GM21825 (cell line): Measurements from ENCODE around the gene RNF8.
"Not testable (repeated sequence)": the region's sequence is repeated elsewhere in the genome, so short reads cannot be mapped to it uniquely, and the experiment has no call there.

Experiments
- ATAC-seq: cut with Tn5 transposase; IDR thresholded peaks from one replicate; pipeline ENCODE4 v1.9.1; 2021; ENCODE audit warnings: mild to moderate bottlenecking, moderate library complexity; ENCODE audit not compliant: unreplicated experiment

RNF8 gene, protein sequence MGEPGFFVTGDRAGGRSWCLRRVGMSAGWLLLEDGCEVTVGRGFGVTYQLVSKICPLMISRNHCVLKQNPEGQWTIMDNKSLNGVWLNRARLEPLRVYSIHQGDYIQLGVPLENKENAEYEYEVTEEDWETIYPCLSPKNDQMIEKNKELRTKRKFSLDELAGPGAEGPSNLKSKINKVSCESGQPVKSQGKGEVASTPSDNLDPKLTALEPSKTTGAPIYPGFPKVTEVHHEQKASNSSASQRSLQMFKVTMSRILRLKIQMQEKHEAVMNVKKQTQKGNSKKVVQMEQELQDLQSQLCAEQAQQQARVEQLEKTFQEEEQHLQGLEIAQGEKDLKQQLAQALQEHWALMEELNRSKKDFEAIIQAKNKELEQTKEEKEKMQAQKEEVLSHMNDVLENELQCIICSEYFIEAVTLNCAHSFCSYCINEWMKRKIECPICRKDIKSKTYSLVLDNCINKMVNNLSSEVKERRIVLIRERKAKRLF

DNA sequence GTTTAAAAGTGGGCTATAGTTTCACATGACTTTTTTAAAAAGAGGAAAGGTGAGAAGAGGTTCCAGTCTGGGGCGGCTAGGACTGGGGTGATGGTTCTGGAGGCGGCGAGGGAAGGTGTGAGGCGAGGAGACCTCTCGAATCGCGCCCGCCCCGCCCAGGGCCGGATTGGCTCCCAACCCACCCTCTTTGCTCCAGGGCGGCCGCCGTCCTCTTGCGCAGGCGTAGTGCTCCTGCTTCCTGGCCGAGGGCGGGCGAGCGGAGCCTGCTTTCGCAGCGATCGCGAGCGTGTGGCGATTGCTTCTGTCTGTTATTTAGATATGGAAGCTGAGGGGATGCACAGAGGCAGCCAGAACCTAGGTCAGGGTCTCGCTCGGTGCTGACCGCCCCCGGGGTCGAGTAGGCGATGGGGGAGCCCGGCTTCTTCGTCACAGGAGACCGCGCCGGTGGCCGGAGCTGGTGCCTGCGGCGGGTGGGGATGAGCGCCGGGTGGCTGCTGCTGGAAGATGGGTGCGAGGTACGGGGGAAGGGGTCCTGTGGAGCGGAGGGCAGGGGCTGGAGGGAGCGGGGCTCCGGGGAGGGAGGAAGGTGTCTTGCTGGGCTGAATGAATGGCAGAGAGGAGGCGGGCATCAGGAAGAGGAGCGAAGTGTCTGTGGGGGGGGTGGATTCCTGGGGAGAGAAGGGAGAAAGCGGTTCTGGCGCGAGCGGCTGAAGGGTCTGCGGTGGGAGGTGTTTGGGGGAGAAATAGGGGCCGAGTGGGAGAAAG lies at the start of gene RNF8:
Gene RNF8, plus strand, starts transcription at position 223 of the 765 bp plus-strand sequence. Its CDS starts 182 bp downstream, at position 405.
- ATAC-seq, result peak; percentile 82

- no peak for ATAC-seq
Observed at GRCh38 chr6:37304766-37305165, 49.0 kb upstream of the RNF8 start.

DNA sequence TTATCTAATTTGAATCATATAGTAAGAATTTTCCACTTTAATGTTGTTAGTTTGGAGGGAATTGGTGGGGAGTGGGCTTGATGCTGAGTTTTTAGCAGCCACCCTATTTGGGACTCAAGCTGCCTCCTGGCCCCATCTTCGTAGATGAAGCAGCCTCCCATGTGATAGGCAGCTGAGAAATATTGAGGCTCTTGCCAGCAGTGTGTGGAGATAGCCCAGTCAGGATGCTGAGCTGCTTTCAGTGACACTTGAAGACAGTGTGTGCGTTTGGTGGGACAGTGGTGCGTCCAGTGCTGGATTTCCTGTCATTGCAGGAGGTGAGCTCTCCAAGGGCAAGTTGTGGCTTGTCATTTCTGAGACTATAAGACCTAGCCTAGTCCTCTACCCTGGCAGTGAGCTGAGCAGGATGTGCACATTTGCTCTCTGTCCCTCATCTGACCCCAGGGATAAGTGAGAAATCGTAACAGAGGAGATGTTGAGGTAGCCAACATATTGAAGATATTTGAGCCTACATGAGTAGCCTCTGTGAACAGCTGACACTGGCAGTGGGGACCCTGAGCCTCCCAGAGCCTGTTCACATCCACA lies 47.9 kb upstream of the RNF8 start:
- ATAC-seq, result no peak

- no peak for ATAC-seq
Observed at GRCh38 chr6:37306624-37307222, 47.1 kb upstream of the RNF8 start.

GRCh38 chr6:37307484-37307883 lies 46.3 kb upstream of the RNF8 start:
- ATAC-seq, result not testable (repeated sequence)

- no peak for ATAC-seq
Observed at GRCh38 chr6:37308069-37308815, 45.5 kb upstream of the RNF8 start.

GRCh38 chr6:37309046-37309445 lies 44.7 kb upstream of the RNF8 start:
- no peak for ATAC-seq

GRCh38 chr6:37309692-37310091 lies 44.1 kb upstream of the RNF8 start:
- no peak for ATAC-seq

DNA sequence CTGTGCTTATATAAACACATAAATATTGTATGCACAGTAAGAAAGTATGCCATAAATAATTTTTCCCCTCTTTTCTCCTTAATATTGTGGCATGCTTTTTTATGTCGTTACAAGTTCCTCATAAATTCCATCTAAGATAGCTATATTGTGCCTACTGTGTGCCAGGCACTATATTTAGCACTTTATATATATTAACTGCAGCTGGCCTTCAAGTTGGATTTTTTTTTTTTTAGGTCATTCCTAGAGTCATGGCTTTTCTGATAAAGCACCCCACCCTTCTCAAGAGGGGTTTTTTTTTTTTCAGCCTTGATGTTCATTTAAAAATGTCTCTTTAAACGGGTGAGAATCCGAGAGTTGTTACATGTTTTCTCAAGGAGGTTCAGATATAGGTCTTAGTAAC lies 42.8 kb upstream of the RNF8 start:
- no peak for ATAC-seq

GRCh38 chr6:37311741-37312473 lies 41.9 kb upstream of the RNF8 start:
- ATAC-seq, result no peak

- no peak for ATAC-seq
Observed at GRCh38 chr6:37313723-37314486, 39.9 kb upstream of the RNF8 start.

GRCh38 chr6:37314487-37315156 lies 39.2 kb upstream of the RNF8 start:
- no peak for ATAC-seq

DNA sequence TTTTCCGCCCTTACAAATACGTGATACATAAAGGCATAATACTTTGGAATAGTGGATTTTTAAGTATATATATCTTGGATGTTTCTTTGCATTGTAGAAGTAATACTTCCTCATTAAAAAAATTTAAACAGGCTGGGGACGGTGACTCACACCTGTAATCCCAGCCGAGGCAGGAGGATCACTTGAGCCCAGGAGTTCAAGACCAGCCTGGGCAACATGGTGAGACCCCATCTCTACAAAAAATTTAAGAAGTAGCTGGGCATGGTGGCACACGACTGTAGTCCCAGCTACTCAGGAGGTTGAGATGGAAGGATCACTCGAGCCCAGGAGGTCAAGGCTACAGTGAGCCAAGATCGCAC lies 38.6 kb upstream of the RNF8 start:
- ATAC-seq, result no peak

DNA sequence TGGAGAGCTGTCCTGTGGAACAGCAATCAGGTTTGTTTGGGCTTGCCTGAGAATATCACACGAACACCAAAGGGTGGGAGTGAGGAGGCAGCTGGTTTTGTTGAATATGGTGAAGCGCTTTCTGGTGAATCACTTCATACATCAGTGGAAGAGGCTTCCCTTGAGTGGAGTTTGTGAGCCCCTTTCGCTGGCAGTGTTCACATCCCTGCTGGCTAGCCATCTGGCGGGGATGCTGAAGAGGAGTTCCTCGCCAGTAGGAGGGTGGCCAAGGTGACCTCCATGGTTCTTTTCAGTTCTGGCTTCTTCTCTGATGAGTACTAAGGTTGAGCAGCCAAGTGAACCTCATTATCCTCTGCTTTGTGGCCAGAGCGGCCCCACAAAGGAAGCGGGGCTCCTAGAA lies 37.7 kb upstream of the RNF8 start:
- no peak for ATAC-seq

GRCh38 chr6:37317312-37318038 lies 36.3 kb upstream of the RNF8 start:
- no peak for ATAC-seq

GRCh38 chr6:37319156-37319555 lies 34.6 kb upstream of the RNF8 start:
- no peak for ATAC-seq

DNA sequence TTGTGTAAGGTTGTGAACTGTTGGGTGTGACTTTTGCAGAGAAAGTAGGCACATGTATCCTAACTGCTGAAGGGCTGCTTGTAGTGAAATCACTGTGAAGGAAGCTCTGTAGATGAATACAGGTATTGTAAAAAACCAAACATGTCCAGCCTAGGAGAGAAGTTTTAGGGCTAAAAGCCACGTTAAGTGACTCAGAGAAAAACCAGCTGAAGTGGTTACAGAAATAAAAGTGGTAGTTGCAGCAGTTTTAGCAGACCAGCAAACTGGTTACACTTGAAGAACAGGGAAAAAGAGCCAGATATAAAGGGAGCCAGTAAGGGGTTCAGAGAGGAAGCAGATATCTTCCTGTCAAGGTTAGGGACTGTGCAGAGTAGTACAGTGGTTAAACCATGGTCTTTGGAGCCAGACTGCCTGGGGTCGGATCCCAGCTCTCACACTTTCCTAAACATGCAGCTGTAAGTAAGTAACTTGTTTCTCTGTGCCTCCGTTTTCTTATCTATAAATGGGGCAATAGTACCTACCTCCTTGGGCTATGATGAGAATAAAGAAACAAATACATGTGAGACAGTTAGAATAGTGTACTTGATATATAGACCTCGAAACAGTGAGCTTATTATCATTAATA lies 33.8 kb upstream of the RNF8 start:
- no peak for ATAC-seq

- no peak for ATAC-seq
Observed at GRCh38 chr6:37320646-37321045, 33.1 kb upstream of the RNF8 start.
